ENCODE data around the gene CNIH4.

Gene CNIH4

DNA sequence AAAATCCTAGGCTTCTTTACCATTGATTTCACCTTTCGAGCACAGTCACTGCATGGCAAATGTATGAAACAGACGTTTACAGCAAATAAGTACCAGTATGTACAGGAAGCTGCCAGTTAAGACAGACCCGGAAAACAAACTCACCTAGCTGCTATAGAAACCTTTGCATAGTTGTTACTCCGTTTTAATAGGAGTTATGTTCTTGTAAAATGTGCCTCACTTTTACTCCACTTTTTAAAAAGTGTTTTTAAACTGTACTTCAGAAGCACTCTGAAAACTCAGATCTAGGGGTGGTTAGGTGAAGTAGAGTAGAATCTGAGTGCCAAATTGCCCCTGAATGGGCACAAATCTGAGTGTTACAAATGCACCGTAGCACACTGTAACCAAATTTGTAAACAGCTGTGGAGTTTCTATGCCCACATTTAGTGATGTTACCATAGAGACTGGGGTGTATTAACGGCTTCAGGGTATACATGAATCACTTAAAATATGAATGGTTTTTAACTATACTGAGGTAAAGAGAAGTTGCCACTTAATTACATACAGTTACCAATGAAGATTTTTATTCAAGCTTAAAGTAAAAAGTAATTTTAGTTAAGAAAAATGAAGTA is 30.7 kb downstream of the CNIH4 start:
- peak overlapping the region; percentile 9 for H3K27ac ChIP-seq
- no peak overlapping the region for H3K4me3 ChIP-seq (ENCODE audit: low read depth in 1 of 2, low read length in 1 of 2)
- peaks cover 83% of the 10 kb centered on the region for H3K36me3 ChIP-seq
- H3K27me3 ChIP-seq: no peaks in the 10 kb centered on the region
- TF ChIP-seq, protein P1, sequence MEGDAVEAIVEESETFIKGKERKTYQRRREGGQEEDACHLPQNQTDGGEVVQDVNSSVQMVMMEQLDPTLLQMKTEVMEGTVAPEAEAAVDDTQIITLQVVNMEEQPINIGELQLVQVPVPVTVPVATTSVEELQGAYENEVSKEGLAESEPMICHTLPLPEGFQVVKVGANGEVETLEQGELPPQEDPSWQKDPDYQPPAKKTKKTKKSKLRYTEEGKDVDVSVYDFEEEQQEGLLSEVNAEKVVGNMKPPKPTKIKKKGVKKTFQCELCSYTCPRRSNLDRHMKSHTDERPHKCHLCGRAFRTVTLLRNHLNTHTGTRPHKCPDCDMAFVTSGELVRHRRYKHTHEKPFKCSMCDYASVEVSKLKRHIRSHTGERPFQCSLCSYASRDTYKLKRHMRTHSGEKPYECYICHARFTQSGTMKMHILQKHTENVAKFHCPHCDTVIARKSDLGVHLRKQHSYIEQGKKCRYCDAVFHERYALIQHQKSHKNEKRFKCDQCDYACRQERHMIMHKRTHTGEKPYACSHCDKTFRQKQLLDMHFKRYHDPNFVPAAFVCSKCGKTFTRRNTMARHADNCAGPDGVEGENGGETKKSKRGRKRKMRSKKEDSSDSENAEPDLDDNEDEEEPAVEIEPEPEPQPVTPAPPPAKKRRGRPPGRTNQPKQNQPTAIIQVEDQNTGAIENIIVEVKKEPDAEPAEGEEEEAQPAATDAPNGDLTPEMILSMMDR (IDR thresholded peaks at IDR 0.05): no peak
- H3K4me1 ChIP-seq (ENCODE audit: control insufficient read depth in 1 of 2, insufficient read depth in 1 of 2, low read depth in 1 of 2, low read length in 1 of 2): peaks cover 17 to 25% of the 10 kb centered on the region in 2 experiments
- H3K9me3 ChIP-seq: no peaks in the 10 kb centered on the region

DNA sequence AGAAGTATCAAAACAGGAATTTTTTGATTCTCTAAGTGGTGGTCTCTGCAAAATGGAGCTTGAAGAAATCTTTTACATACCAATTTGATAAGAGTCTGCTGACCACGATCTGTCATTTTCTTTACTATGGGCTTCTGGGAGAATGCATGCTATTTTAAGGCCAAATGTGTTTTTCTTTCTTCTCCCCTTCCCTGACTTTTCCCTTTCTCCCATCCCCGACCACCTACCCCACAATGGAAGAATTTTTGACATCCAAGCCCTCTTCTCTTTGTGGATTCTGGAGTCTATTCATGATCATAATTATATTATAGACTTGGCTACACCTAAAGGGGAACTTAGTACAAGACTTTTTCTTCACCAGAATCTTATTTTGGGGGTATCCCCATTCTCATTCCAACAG is 31.3 kb downstream of the CNIH4 start:
- TF ChIP-seq, protein P1 (IDR thresholded peaks at IDR 0.05): no peak
- Histone ChIP-seq H3K36me3 (peaks cover 88% of the 10 kb centered on the region), H3K4me1 (ENCODE audit: control insufficient read depth in 1 of 2, insufficient read depth in 1 of 2, low read depth in 1 of 2, low read length in 1 of 2) (peaks cover 12 to 20% of the 10 kb centered on the region in 2 experiments), H3K27ac (peak overlapping the region; percentile 9), H3K27me3 (no peaks in the 10 kb centered on the region), H3K4me3 (ENCODE audit: low read depth in 1 of 2, low read length in 1 of 2) (no peak overlapping the region), H3K9me3 (no peaks in the 10 kb centered on the region)

DNA sequence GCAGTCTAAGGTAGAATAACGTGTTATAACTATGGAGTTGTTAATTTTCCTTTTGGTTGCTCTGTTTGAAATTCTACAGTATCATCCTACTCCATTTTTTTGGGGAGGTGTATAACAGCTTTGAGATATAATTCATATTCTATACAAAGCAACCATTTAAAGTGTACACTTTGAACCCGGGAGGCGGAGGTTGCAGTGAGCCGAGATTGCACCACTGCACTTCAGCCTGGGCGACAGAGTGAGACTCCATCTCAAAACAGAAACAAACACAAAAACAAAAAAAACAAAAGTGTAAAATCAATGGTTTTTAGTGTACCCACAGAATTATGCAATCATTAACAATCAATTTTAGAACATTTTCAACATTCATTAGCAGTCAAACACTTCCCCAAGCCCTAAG is 33.8 kb downstream of the CNIH4 start:
- TF ChIP-seq, protein P1 (IDR thresholded peaks at IDR 0.05): no peak
- Histone ChIP-seq H3K9me3 (no peaks in the 10 kb centered on the region), H3K4me3 (ENCODE audit: low read depth in 1 of 2, low read length in 1 of 2) (no peak overlapping the region), H3K27ac (peak overlapping the region; percentile 26), H3K4me1 (ENCODE audit: control insufficient read depth in 1 of 2, insufficient read depth in 1 of 2, low read depth in 1 of 2, low read length in 1 of 2) (peaks cover 0 to 5% of the 10 kb centered on the region in 2 experiments), H3K27me3 (no peaks in the 10 kb centered on the region), H3K36me3 (peaks cover 97% of the 10 kb centered on the region)

DNA sequence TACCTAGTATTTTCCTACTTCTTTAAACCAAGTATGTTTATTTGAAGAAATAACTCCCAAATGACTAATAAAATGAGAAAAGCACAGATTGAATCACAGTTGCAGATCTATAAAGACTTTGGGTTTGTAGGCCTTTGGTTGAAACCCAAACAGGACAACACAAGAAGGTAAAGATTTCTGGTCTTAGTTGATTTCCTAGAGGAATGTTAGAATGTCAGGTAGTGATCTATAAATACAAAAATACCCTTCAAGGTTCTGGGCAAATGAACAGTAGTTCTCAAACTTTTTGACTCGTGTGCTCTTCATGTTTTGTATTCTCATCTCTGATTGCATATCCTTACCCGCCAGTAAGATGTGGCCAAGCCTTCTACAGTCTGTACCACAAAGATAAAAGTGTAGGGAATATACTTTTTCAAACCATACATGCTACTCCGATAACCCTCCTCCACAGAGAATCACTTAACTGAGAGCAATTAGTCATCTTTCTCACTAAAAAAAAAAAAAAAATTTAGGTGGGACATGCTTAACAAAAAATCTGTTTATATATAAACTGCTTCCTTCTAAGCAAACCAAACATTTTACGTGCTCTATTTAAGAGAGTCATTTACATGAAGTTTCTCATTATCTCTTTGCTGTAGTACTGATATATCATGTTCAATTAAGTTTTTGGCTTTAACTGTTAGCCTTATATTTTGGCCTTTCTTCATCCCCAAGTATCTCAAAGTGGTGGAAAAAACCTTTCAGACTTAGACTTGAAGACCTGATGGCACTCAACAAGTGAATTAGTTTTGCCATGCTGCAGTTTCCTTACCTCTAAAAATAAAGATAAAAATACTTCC is 36.0 kb downstream of the CNIH4 start:
- Histone ChIP-seq H3K27me3 (no peaks in the 10 kb centered on the region), H3K36me3 (peaks cover 97% of the 10 kb centered on the region), H3K4me1 (ENCODE audit: control insufficient read depth in 1 of 2, insufficient read depth in 1 of 2, low read depth in 1 of 2, low read length in 1 of 2) (peaks cover 0 to 5% of the 10 kb centered on the region in 2 experiments), H3K27ac (no peak overlapping the region), H3K4me3 (ENCODE audit: low read depth in 1 of 2, low read length in 1 of 2) (no peak overlapping the region), H3K9me3 (peaks cover 7% of the 10 kb centered on the region)
- TF ChIP-seq, protein P1 (IDR thresholded peaks at IDR 0.05): no peak

DNA sequence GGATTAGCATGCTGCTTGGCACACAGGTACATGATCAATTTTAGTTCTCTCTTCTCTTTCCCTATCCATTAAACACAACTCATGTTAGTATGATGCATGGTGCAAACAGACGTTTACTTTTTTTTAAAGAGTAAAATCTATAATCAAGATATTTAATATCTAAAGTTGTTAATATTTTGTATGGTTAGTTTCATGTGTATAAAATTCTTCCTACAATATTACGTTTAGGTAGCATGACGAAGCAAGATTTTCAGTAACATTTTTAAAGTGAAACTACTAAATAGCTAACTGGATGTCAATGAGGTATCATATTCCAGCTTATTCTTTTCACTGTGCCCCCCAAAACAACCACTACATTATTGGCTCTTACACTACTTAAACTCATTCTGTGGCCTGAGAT is 36.6 kb downstream of the CNIH4 start:
- Histone ChIP-seq H3K9me3 (peaks cover 7% of the 10 kb centered on the region), H3K27ac (no peak overlapping the region), H3K36me3 (peaks cover 97% of the 10 kb centered on the region), H3K4me1 (ENCODE audit: control insufficient read depth in 1 of 2, insufficient read depth in 1 of 2, low read depth in 1 of 2, low read length in 1 of 2) (peaks cover 0 to 5% of the 10 kb centered on the region in 2 experiments), H3K27me3 (no peaks in the 10 kb centered on the region), H3K4me3 (ENCODE audit: low read depth in 1 of 2, low read length in 1 of 2) (no peak overlapping the region)
- TF ChIP-seq, protein P1 (IDR thresholded peaks at IDR 0.05): no peak
